GM18867 (cell line): Measurements from ENCODE around the gene TCHP.

Experiments
- ATAC-seq: cut with Tn5 transposase; IDR thresholded peaks from one replicate; pipeline ENCODE4 v1.9.1; 2021; ENCODE audit warnings: mild to moderate bottlenecking, moderate library complexity; ENCODE audit not compliant: unreplicated experiment

The TCHP gene

DNA sequence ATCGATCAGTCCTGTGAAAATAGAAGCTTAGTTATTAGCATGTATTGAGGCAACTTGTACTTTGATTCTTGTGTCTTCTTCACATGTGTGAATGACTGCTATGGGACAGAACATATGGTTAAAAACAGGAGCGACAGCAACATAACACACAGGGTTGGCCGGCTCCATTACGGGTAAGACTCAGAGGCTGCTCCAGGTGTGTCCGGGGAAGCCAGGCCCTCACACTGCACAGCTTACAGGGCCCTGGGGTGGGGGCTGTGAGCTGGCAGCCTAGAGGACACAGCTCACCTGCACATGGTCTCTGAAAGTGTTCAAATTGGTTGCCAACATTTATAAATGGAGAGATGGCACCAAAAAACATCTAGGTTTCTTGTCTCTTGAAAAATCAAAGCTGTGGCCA lies 31.1 kb downstream of the TCHP start:
- ATAC-seq, result no peak

DNA sequence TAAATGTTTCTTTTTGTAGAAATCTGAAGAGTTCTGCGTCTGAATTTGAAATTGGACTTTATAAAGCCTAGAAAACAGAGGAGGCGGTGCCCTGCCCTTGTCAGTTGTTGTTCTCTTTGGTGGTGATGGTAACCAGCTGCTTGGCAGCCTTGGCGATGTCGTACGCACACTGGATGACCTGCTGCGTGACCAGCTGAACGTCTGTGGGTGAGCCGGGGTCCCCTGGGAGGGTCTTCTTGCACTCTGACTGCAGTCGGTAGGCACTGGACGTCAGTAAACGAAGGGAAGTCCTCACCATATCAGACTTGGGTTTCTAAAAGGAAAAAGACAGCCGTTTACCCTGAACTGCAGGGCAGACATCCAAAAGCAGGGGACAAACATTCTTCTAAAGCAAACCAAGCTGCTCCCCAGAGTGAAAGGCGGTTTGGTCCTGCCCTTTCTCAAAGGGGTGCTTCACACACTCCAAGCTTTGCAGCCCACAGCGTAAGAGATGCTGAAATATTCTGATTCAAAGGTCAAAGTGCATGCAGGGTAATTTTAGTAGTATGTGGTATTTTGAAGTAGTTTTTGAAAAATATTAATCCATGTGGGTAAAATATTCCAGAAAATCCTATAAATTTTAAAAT lies 32.9 kb downstream of the TCHP start:
- no peak for ATAC-seq

DNA sequence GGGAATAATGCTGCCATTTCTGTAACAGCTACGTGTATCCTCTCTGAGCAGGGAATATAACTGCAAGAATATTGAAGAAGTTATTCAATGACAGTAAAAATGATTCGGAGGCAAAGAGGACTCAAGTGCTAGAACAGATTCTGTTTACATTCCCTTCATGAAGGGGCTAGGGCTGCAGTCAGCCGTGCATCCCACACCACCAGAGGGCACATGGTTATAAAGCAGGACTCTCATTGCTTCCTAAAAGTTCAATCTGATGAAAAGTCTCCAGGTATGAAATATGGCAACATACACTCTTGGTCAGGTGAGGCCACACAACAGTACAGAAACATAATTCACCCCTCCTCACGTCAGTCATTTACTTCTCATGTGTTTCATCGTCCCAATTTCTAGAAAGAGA lies 34.0 kb downstream of the TCHP start:
- no peak for ATAC-seq

DNA sequence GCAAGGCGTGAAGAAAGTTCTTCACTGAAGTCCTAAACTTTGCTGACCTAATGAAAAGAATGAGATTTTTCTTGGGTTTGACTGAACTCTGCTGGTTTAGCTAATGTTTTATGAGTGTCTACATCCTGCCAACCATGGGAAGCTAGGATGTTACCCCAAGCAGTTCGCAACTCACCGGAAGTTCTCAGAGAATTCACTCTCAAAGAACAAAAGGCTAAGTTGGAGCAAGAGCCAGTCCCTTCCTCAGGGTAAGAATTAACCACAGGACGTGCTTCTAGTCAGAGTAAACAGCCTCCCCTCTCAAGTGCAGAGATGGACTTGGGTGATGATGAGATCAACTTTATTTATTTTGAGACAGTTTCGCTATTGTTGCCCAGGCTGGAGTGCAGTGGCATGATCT lies 37.3 kb downstream of the TCHP start:
- ATAC-seq, result no peak

DNA sequence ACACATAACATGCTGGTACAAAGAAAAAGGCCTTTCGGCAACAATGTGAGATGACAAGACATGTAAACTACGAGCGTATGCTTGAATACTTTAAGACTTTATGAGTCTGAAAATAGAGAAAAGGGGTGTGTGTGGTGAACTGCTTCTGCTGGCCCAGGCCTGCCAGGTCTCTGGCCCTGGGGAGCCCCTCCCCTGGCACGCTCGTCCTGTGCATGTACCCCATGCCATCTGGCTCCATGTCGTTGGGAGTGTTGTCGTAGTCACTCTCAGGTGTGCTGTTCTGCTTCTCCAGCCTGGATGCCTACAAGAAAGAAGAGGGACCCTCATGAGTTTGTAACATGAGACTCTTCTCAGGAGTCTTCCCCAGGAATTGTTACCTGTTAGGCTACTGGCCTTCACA lies 38.9 kb downstream of the TCHP start:
- ATAC-seq, result no peak

DNA sequence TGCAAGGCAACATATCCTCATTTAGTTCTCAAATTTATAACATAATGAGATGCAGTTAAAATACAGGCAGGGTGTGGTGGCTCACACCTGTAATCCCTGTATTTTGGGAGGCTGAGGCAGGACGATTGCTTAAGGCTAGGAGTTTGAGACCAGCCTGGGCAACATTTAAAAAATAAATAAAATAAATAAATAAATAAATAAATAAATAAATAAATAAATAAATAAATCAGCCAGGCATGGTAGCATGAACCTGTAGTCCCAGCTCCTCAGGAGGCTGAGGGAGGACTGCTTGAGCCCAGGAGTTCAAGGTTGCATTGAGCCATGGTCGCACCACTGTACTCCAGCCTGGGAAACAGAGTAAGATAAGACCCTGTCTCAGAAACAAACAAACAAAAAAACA lies 39.4 kb downstream of the TCHP start:
- no peak for ATAC-seq

DNA sequence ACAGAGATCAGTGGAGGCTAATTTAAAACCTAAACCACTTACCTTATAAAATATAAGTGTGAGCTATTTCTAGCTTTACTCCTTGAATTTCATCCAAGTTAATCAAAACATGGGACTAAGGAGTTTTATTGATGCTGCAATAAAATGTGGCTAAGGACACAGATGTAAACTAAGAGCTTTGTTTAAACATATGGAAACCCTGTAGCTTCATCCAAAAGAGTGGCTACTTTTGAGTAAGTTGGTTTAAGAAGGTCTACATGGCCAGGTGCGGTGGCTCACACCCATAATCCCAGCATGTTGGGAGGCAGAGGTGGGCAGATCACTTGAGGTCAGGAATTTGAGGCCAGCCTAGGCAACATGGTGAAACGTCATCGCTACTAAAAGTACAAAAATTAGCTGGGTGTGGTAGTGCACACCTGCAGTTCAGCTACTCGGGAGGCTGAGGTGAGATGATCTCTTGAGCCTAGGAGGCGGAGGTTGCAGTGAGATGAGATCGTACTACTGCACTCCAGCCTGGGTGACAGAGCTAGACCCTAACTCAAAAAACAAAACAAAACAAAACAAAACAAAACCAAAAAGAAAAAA lies 40.4 kb downstream of the TCHP start:
- no peak for ATAC-seq

DNA sequence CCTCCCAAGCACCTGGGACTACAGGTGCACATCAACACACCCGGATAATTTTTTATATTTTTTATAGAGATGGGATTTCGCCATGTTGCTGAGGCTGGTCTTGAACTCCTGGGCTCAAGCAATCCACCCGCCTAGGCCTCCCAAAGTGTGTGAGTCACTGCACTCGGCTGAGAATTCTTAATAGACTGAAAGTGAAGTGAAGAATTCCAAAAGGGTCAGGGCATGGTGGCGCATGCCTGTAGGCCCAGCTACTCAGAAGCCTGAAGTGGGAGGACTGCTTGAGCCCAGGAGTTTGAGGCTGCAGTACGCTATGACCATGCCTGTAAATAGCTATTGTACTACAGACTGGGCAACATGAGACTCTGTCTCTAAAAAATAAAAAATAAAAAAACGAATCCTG lies 43.7 kb downstream of the TCHP start:
- no peak for ATAC-seq

DNA sequence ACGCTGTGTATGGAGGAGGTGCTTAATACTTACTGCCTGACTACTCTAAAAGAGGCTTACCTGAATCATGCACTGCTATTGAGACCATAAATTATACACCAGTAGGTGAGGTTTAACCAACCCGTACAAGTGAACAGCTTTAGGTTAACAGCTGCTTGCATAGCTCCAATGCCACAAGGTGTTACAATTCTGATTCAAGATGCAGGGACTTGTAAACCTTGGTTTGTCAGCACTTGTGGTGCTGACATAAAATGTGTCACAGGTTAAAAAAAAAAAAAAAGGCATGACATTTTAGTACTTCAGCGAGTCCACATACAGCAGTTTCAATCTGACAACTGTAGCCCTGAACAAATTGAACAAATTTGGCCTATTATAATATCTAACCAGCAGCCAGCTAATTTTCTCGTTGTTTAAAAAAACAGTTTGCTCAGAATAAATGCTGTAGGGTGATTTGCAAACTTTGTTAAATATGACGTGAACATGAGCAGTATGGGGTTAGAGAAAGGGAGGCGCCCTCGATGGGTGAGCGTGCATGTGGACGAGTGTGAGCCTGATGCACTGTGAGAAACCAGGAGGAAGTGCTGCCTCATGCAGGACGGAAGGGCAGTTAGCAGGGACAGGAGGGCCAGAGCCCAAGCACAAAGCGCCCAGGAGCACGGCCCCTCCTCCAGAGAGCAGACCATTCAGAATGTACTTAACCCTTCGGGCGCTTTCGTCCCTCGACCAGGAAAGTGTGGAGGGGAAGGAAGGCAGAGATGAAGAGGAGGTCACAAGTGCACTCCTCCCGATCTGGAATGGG lies 44.7 kb downstream of the TCHP start:
- ATAC-seq, result no peak

DNA sequence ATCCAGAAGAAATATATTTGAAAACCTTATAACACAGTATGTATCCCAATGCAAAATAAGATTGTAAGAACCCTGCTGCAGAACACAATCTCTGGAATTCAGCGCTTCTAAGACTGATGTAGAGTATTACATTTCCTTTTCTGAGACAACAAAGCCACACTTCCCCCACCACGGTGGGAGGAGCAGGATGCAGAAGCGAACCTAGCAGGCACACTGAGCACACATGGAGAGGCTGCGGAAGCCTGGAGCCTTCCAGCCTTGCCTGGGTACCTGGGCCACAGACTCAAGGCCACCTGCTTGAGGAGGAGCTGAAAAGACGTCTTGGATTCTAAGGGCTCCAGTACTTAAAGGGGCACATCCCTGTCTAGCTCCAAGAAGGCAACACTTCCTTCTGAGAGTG lies 46.4 kb downstream of the TCHP start:
- ATAC-seq, result no peak

DNA sequence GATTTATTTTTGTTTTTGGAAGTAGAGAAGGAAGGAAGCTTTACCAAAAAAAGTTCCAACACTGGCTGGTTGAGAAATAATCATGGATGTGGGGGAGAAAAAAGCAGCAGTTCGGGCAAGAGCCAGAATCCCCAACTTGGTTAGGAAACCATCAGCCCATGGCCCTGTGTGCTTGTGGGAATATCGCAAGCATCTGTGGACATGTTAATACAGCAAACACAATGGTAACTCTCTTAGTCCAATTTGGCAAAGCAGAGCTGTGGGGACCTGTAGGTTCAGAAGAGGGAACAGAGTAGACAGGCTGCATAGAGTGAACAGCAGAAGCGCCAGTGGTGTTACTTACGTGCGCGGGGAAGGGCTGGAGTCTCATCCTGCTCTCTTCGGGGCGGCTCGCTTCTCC lies 46.8 kb downstream of the TCHP start:
- no peak for ATAC-seq

DNA sequence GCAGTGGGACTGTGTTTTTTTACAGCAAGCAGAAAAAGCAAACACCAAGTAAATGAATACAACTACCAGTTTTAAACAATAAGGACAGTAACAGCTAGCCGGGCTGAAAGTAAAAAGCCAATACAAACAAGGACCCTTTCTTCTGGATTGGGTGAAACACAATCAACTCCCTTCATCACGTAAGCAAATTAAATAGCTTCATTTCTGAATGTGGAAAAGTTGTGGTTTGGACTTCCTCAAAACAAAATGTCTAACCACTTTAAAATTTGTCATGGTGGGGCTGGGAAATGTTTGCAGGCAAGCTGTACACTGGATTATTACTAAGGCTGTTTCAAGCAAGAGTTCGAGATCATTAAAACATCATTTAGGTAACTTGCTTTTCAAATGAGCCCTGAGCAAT lies 47.4 kb downstream of the TCHP start:
- no peak for ATAC-seq

DNA sequence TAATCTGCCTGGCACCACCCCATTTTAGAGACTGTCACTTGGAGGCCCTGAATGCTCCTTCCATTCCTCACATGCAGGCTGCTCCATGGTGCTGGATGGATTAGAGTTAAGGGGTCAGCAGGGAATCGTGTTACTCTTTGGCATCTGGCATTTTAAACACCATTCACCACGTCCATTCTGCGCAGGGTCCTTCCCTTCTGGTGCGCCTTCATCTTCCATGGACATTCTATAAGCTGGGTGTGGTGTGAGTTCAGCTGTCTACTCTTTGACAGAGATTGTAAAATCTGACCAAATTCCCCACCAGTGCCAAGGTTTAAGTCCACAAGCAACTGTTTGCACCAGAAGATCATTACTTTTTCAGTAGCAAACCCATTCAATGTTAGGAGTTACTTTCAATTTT lies 48.3 kb downstream of the TCHP start:
- no peak for ATAC-seq

DNA sequence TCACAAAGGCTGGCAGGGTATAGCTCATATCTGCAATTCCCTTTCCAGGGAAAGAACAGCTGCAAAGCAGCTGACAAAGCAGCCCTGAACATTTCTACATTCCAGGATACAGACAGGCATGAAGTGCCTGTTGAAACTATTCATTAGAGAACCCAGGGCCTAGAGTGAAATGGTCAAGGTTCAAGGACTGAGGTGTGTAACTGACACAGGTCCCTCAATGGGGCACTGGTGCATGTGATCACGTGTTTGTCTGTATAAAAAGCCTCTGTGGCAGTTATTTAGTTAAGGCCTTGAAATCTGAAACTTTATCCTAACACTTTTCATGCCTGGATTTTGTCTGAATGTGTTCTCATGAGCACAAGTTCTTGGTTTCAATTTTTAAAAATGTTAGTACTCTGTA lies 49.0 kb downstream of the TCHP start:
- no peak for ATAC-seq

DNA sequence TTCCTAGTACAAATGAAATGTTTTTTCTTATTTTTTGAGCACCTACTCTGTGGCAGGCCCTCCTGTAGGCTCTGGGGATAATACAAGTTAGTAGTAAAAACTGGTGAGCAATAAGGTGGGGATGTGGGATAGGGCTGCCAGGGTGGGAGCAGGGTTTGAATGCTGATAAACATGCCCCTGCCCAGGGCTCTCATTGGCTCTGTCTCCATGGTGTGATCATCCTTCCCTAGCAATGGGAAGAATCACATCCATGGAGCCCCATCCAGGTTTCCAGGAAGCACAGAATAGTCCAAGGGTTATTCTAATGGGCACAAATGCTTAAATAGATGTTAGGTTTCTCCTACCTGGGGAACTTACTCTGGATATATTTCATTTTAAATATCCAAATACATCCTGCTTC lies 50.6 kb downstream of the TCHP start:
- ATAC-seq, result no peak

DNA sequence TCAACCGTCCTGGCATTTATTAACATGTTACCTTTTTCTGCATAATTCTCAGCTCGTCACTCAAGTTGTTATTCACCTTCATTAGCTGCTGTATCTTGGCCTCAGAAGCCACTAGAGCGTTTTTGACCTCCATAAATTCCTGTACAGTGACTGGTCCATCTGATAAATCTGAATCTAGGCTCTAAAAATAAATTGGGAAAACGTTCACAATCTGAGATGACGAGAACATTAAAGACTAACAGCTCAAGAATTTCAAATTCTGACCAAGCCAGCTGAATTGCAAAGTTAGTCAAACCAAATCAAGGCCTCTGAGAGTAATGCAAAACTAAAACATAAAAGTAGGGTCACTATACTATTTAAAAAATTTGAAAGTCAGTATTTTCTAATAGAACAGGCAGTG lies 51.1 kb downstream of the TCHP start:
- ATAC-seq, result no peak

DNA sequence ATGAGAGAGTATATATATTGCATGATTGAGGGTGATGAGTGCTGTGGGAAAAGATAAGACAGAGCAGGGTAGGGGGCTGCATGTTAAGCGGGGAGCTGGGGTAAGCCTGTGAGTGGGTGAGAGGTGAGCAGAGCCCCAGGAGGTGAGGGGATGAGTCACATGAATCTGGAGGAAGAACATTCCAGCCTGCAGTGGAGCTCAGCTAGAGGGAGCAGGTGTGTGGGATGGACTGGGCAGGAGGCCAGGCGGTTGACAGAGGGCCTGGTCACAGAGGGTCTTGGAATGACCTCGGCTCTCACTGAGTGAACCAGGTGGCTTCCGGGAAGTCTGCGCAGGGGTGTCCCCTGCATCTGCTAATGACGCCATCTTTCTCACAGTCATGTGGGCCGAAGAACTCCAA lies 51.7 kb downstream of the TCHP start:
- no peak for ATAC-seq

DNA sequence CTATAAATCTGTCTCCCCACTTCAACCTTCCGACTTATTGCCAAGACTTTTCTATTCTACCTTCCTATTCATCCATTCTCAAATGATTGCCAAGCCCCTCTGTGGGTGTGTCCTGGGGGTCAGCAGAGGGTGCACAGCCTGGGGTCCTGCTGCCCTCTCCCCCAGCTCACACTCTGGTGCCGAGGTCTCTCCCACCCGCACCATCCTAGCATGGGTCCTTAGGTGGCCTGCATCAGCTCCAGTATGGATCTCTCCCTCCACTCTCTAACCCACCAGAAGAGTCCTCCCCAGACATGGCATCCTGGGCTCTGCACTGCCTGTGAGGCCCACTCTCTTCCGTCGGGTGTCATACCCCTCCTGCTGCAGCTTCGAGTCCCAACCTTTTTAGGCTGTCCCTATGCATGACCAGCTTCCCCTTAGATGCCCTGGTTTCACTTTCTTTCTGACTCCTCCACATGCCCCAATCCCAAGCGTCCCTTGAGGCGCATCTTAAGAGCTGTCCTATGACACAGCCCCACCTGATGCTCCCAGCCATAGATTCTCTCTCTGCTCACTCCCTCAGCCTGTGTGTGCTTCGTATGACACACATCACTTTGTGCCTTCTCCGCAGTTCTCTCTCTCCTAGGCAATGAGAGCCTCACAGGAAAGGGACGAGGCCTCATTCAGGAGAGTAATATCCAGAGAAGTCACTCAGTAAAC lies 52.2 kb downstream of the TCHP start:
- no peak for ATAC-seq

DNA sequence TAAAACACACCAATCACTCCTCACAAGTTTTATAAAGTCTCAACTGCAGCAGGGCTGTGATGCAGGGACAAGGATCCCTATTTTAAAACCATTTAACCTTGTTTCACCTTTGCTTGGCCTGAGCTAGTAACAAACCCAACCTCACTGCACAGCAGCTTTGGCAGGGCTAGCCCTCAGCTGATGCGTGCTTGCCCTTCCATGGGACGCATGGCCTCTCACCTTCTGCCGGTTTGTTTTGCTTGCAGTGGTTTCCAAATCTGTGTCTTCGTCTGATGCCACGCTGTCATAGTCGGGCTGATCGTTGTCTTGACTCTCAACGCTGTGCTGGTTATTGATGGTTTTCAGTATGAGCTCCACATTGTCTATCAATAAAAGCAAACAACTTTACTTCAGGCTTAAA lies 52.8 kb downstream of the TCHP start:
- ATAC-seq, result no peak

DNA sequence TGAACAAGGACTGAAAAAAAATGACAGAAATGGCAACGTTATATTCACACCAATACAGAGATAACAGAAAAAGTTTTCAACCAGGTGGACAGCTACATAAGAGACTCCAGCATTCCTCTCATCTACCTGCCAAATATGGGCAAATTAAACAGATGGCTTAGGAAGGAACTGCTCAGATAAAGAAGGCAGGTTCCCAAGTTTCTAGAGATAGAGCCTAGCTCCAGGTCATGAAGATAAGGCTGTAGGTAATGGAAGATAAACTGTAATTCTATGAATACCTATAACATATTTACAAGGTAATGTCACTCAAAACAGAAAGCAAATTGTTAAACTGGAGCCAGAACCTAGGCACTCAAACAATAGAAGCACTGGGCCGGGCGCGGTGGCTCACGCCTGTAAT lies 53.6 kb downstream of the TCHP start:
- ATAC-seq, result no peak

DNA sequence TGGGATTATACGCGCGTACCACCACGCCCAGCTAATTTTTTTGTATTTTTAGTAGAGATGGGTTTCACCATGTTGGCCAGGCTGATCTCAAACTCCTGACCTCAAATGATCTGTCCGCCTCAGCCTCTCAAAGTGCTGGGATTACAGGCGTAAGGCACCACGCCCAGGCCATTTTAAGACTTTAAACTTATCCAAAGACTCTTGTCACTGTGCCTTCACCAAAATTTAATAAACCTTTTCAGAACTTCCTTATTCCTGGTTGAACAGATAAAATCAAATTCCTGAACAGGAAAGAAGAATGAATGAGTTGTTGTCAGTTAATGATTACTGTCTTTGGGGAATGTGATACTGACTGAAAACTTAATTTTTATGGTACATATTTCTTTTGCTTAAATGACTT lies 58.3 kb downstream of the TCHP start:
- ATAC-seq, result no peak
